GM18508 (cell line): Measurements from ENCODE around the gene PARP12.

Source experiments
- ATAC-seq: cut with Tn5 transposase; IDR thresholded peaks from one replicate; pipeline ENCODE4 v1.9.1; 2021; ENCODE audit warnings: moderate number of reproducible peaks; ENCODE audit not compliant: insufficient read depth, unreplicated experiment

Gene PARP12

GRCh38 chr7:139976055-139976837 lies 86.5 kb downstream of the PARP12 start:
- no peak for ATAC-seq

GRCh38 chr7:139974179-139974811 lies 88.5 kb downstream of the PARP12 start:
- ATAC-seq: no peak
